ENCODE results near the gene MRPS22. TPM values are rescaled to one million over a fixed set of nuclear protein-coding genes. Genes with fewer than 3 reads are reported as not detected.

MRPS22 gene
- total and polyA plus RNA-seq, 9 of the 15 experiments (the other 6 are each of a cell fraction or from before 2014, with no cell fraction given), result 148 to 397 (median 229) TPM

DNA sequence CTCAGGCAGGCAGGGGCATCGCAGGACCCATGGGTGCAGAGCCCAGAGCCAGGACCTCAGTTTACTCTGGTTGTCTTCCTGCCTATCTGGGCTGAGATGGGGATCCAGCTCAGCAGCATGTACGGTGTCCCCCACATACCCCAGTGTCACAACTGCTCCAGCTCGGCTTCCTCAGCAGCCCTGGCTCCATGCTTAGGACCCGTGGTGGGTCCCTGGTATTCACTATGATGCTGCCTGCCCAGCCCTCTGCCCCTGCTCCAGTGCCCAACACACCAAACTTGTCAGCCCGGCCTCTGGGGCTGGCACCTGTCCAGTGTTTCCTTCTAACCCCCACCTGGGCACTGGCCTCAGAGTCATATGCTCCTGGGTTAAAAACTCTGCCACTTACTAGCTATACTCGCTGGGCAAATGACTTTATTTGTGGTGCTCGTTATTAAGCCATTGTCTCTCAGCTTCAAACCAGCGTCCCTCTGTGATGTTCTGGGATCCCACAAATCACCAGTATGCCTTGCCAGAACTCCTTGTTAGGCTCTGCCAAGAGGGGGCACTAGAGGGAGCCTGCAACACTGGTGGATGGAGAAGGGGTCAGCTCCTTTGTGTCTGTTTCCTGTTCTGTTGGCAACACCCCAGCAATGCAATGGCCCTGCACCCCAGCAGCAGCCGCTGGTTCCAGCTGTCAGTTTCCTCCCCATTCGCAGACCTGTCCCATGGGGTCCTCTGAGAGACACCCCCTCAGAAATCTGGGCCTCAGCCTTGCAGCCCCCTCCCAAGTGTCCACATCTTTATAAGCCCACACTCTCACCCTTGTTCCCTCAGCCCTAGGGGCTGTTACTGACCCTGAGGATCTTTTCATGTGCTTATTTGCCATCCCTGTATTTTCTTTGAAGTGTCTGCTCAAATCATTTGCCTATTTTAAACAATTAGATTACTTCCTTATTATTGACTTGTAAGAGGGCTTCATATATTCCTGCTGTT lies 24.1 kb upstream of the MRPS22 start (continued):
- TF ChIP-seq YY1 (IDR thresholded peaks at IDR 0.05; ENCODE audit: borderline replicate concordance in 1 of 3, control insufficient read depth in 1 of 3, extremely low read depth in 1 of 3, insufficient read depth in 3 of 3, insufficient read length in 1 of 3, insufficient replicate concordance in 2 of 3, low read depth in 1 of 3, low read length in 2 of 3) (peak in 1 of 3 experiments; percentile 29), CBX5 (IDR thresholded peaks at IDR 0.05; ENCODE audit: borderline replicate concordance, low read depth) (no peak), JUND (IDR thresholded peaks at IDR 0.05; ENCODE audit: borderline replicate concordance, low read depth, low read length) (peak; percentile 31; the same call in 1 of the 2 replicates), JUND (tag; IDR thresholded peaks at IDR 0.05; ENCODE audit: borderline replicate concordance, low read depth, low read length) (no peak), PYGO2 (tag; IDR thresholded peaks at IDR 0.05) (no peak), SMARCA4 (IDR thresholded peaks at IDR 0.05) (peak; percentile 47; the same call in 1 of the 2 replicates), MYBL2 (IDR thresholded peaks at IDR 0.05; ENCODE audit: low read depth) (no peak), MYBL2 (CRISPR knock-in tag; IDR thresholded peaks at IDR 0.05; ENCODE audit: borderline replicate concordance) (no peak), SNRNP70 (optimal IDR thresholded peaks at IDR 0.05; ENCODE audit: low read depth, low read length) (no peak), ZNF232 (CRISPR knock-in tag; IDR thresholded peaks at IDR 0.05) (no peak), CEBPB (tag; IDR thresholded peaks at IDR 0.05) (no peak), ZNF23 (CRISPR knock-in tag; IDR thresholded peaks at IDR 0.05) (no peak)
- TF ChIP-seq, protein P1, sequence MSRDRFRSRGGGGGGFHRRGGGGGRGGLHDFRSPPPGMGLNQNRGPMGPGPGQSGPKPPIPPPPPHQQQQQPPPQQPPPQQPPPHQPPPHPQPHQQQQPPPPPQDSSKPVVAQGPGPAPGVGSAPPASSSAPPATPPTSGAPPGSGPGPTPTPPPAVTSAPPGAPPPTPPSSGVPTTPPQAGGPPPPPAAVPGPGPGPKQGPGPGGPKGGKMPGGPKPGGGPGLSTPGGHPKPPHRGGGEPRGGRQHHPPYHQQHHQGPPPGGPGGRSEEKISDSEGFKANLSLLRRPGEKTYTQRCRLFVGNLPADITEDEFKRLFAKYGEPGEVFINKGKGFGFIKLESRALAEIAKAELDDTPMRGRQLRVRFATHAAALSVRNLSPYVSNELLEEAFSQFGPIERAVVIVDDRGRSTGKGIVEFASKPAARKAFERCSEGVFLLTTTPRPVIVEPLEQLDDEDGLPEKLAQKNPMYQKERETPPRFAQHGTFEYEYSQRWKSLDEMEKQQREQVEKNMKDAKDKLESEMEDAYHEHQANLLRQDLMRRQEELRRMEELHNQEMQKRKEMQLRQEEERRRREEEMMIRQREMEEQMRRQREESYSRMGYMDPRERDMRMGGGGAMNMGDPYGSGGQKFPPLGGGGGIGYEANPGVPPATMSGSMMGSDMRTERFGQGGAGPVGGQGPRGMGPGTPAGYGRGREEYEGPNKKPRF (IDR thresholded peaks at IDR 0.05; ENCODE audit: low read depth, low read length), result no peak
- TF ChIP-seq, protein P2, sequence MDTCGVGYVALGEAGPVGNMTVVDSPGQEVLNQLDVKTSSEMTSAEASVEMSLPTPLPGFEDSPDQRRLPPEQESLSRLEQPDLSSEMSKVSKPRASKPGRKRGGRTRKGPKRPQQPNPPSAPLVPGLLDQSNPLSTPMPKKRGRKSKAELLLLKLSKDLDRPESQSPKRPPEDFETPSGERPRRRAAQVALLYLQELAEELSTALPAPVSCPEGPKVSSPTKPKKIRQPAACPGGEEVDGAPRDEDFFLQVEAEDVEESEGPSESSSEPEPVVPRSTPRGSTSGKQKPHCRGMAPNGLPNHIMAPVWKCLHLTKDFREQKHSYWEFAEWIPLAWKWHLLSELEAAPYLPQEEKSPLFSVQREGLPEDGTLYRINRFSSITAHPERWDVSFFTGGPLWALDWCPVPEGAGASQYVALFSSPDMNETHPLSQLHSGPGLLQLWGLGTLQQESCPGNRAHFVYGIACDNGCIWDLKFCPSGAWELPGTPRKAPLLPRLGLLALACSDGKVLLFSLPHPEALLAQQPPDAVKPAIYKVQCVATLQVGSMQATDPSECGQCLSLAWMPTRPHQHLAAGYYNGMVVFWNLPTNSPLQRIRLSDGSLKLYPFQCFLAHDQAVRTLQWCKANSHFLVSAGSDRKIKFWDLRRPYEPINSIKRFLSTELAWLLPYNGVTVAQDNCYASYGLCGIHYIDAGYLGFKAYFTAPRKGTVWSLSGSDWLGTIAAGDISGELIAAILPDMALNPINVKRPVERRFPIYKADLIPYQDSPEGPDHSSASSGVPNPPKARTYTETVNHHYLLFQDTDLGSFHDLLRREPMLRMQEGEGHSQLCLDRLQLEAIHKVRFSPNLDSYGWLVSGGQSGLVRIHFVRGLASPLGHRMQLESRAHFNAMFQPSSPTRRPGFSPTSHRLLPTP (IDR thresholded peaks at IDR 0.05; ENCODE audit: borderline replicate concordance, extremely low read depth, insufficient read length), result no peak
- TF ChIP-seq, protein P3, sequence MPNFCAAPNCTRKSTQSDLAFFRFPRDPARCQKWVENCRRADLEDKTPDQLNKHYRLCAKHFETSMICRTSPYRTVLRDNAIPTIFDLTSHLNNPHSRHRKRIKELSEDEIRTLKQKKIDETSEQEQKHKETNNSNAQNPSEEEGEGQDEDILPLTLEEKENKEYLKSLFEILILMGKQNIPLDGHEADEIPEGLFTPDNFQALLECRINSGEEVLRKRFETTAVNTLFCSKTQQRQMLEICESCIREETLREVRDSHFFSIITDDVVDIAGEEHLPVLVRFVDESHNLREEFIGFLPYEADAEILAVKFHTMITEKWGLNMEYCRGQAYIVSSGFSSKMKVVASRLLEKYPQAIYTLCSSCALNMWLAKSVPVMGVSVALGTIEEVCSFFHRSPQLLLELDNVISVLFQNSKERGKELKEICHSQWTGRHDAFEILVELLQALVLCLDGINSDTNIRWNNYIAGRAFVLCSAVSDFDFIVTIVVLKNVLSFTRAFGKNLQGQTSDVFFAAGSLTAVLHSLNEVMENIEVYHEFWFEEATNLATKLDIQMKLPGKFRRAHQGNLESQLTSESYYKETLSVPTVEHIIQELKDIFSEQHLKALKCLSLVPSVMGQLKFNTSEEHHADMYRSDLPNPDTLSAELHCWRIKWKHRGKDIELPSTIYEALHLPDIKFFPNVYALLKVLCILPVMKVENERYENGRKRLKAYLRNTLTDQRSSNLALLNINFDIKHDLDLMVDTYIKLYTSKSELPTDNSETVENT (CRISPR knock-in tag; IDR thresholded peaks at IDR 0.05), result no peak
- TF ChIP-seq, protein P4, sequence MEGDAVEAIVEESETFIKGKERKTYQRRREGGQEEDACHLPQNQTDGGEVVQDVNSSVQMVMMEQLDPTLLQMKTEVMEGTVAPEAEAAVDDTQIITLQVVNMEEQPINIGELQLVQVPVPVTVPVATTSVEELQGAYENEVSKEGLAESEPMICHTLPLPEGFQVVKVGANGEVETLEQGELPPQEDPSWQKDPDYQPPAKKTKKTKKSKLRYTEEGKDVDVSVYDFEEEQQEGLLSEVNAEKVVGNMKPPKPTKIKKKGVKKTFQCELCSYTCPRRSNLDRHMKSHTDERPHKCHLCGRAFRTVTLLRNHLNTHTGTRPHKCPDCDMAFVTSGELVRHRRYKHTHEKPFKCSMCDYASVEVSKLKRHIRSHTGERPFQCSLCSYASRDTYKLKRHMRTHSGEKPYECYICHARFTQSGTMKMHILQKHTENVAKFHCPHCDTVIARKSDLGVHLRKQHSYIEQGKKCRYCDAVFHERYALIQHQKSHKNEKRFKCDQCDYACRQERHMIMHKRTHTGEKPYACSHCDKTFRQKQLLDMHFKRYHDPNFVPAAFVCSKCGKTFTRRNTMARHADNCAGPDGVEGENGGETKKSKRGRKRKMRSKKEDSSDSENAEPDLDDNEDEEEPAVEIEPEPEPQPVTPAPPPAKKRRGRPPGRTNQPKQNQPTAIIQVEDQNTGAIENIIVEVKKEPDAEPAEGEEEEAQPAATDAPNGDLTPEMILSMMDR (IDR thresholded peaks at IDR 0.05 in 2 of 3, conservative IDR thresholded peaks at IDR 0.05 in 1 of 3; ENCODE audit: insufficient read depth in 2 of 3, low read depth in 1 of 3, low read length in 3 of 3), result peak; percentile 71 to 82 (median 78)
